Measurements from ENCODE around the gene ABCC8.

The ABCC8 gene

GRCh38 chr11:17472467-17472866 lies 4.2 kb downstream of the ABCC8 start:
- WGBS, 2 experiments (ENCODE audit: insufficient coverage in 2 of 2) = 49 to 50% methylated on average over 1 to 3 of the region's 3 CpGs
- H3K36me3 ChIP-seq (ENCODE audit: control insufficient read depth, insufficient read depth, low read length) = no peaks in the 10 kb centered on the region
- no peak overlapping the region for H3K4me3 ChIP-seq (ENCODE audit: extremely low read depth, insufficient read depth, low read length, poor library complexity, severe bottlenecking)
- H3K27ac ChIP-seq (ENCODE audit: low read depth, low read length, severe bottlenecking) = no peak overlapping the region
- no peaks in the 10 kb centered on the region for H3K9me3 ChIP-seq (ENCODE audit: control insufficient read depth, low read length)
- H3K4me1 ChIP-seq (ENCODE audit: control insufficient read depth, insufficient read depth, low read length, poor library complexity, severe bottlenecking) = peaks cover 6% of the 10 kb centered on the region

GRCh38 chr11:17471501-17471900 lies 5.1 kb downstream of the ABCC8 start:
- H3K36me3 ChIP-seq (ENCODE audit: control insufficient read depth, insufficient read depth, low read length) = no peaks in the 10 kb centered on the region
- H3K27ac ChIP-seq (ENCODE audit: low read depth, low read length, severe bottlenecking) = no peak overlapping the region
- WGBS, 2 experiments (ENCODE audit: insufficient coverage in 2 of 2) = 67 to 73% methylated on average over 2 to 3 of the region's 3 CpGs
- no peak overlapping the region for H3K4me3 ChIP-seq (ENCODE audit: extremely low read depth, insufficient read depth, low read length, poor library complexity, severe bottlenecking)
- H3K4me1 ChIP-seq (ENCODE audit: control insufficient read depth, insufficient read depth, low read length, poor library complexity, severe bottlenecking) = peaks cover 6% of the 10 kb centered on the region
- H3K9me3 ChIP-seq (ENCODE audit: control insufficient read depth, low read length) = no peaks in the 10 kb centered on the region

GRCh38 chr11:17469998-17470397 lies 6.6 kb downstream of the ABCC8 start:
- 92 to 97% methylated on average over 5 to 6 of the region's 6 CpGs for WGBS, 2 experiments (ENCODE audit: insufficient coverage in 2 of 2)
- Histone ChIP-seq H3K4me1 (ENCODE audit: control insufficient read depth, insufficient read depth, low read length, poor library complexity, severe bottlenecking) (no peaks in the 10 kb centered on the region), H3K27ac (ENCODE audit: low read depth, low read length, severe bottlenecking) (no peak overlapping the region), H3K4me3 (ENCODE audit: extremely low read depth, insufficient read depth, low read length, poor library complexity, severe bottlenecking) (no peak overlapping the region), H3K36me3 (ENCODE audit: control insufficient read depth, insufficient read depth, low read length) (no peaks in the 10 kb centered on the region), H3K9me3 (ENCODE audit: control insufficient read depth, low read length) (no peaks in the 10 kb centered on the region)

- 93 to 98% methylated on average over 4 of the region's 4 CpGs for WGBS, 2 experiments (ENCODE audit: insufficient coverage in 2 of 2)
- Histone ChIP-seq H3K27ac (ENCODE audit: low read depth, low read length, severe bottlenecking) (no peak overlapping the region), H3K9me3 (ENCODE audit: control insufficient read depth, low read length) (no peaks in the 10 kb centered on the region), H3K4me1 (ENCODE audit: control insufficient read depth, insufficient read depth, low read length, poor library complexity, severe bottlenecking) (no peaks in the 10 kb centered on the region), H3K4me3 (ENCODE audit: extremely low read depth, insufficient read depth, low read length, poor library complexity, severe bottlenecking) (no peak overlapping the region), H3K36me3 (ENCODE audit: control insufficient read depth, insufficient read depth, low read length) (no peaks in the 10 kb centered on the region)
Measured at GRCh38 chr11:17468122-17468521, 8.5 kb downstream of the ABCC8 start.

GRCh38 chr11:17463546-17464174 lies 13.0 kb downstream of the ABCC8 start:
- Histone ChIP-seq H3K36me3 (ENCODE audit: control insufficient read depth, insufficient read depth, low read length) (no peaks in the 10 kb centered on the region), H3K4me3 (ENCODE audit: extremely low read depth, insufficient read depth, low read length, poor library complexity, severe bottlenecking) (no peak overlapping the region), H3K4me1 (ENCODE audit: control insufficient read depth, insufficient read depth, low read length, poor library complexity, severe bottlenecking) (no peaks in the 10 kb centered on the region), H3K27ac (ENCODE audit: low read depth, low read length, severe bottlenecking) (no peak overlapping the region), H3K9me3 (ENCODE audit: control insufficient read depth, low read length) (no peaks in the 10 kb centered on the region)
- WGBS, 2 experiments (ENCODE audit: insufficient coverage in 2 of 2) = 88 to 100% methylated on average over 6 of the region's 11 CpGs

GRCh38 chr11:17462940-17463339 lies 13.7 kb downstream of the ABCC8 start:
- no peak overlapping the region for H3K4me3 ChIP-seq (ENCODE audit: extremely low read depth, insufficient read depth, low read length, poor library complexity, severe bottlenecking)
- WGBS, 2 experiments (ENCODE audit: insufficient coverage in 2 of 2) = 84 to 88% methylated on average over 5 to 8 of the region's 13 CpGs
- H3K9me3 ChIP-seq (ENCODE audit: control insufficient read depth, low read length) = no peaks in the 10 kb centered on the region
- no peaks in the 10 kb centered on the region for H3K4me1 ChIP-seq (ENCODE audit: control insufficient read depth, insufficient read depth, low read length, poor library complexity, severe bottlenecking)
- no peaks in the 10 kb centered on the region for H3K36me3 ChIP-seq (ENCODE audit: control insufficient read depth, insufficient read depth, low read length)
- H3K27ac ChIP-seq (ENCODE audit: low read depth, low read length, severe bottlenecking) = no peak overlapping the region

- Histone ChIP-seq H3K4me1 (ENCODE audit: control insufficient read depth, insufficient read depth, low read length, poor library complexity, severe bottlenecking) (no peaks in the 10 kb centered on the region), H3K27ac (ENCODE audit: low read depth, low read length, severe bottlenecking) (no peak overlapping the region), H3K9me3 (ENCODE audit: control insufficient read depth, low read length) (no peaks in the 10 kb centered on the region), H3K36me3 (ENCODE audit: control insufficient read depth, insufficient read depth, low read length) (no peaks in the 10 kb centered on the region), H3K4me3 (ENCODE audit: extremely low read depth, insufficient read depth, low read length, poor library complexity, severe bottlenecking) (no peak overlapping the region)
- WGBS, 2 experiments (ENCODE audit: insufficient coverage in 2 of 2) = 89 to 92% methylated on average over 12 of the region's 12 CpGs
Measured at GRCh38 chr11:17460406-17460805, 16.2 kb downstream of the ABCC8 start.

- Histone ChIP-seq H3K4me3 (ENCODE audit: extremely low read depth, insufficient read depth, low read length, poor library complexity, severe bottlenecking) (no peak overlapping the region), H3K27ac (ENCODE audit: low read depth, low read length, severe bottlenecking) (no peak overlapping the region), H3K36me3 (ENCODE audit: control insufficient read depth, insufficient read depth, low read length) (no peaks in the 10 kb centered on the region), H3K9me3 (ENCODE audit: control insufficient read depth, low read length) (no peaks in the 10 kb centered on the region), H3K4me1 (ENCODE audit: control insufficient read depth, insufficient read depth, low read length, poor library complexity, severe bottlenecking) (no peaks in the 10 kb centered on the region)
- 73 to 80% methylated on average over 4 to 6 of the region's 9 CpGs for WGBS, 2 experiments (ENCODE audit: insufficient coverage in 2 of 2)
Measured at GRCh38 chr11:17459236-17459896, 17.3 kb downstream of the ABCC8 start.

GRCh38 chr11:17458268-17458667 lies 18.4 kb downstream of the ABCC8 start:
- WGBS, 2 experiments (ENCODE audit: insufficient coverage in 2 of 2) = 73 to 87% methylated on average over 7 of the region's 8 CpGs
- no peaks in the 10 kb centered on the region for H3K4me1 ChIP-seq (ENCODE audit: control insufficient read depth, insufficient read depth, low read length, poor library complexity, severe bottlenecking)
- H3K9me3 ChIP-seq (ENCODE audit: control insufficient read depth, low read length) = no peaks in the 10 kb centered on the region
- peak overlapping the region; percentile 45 for H3K27ac ChIP-seq (ENCODE audit: low read depth, low read length, severe bottlenecking)
- H3K36me3 ChIP-seq (ENCODE audit: control insufficient read depth, insufficient read depth, low read length) = no peaks in the 10 kb centered on the region
- H3K4me3 ChIP-seq (ENCODE audit: extremely low read depth, insufficient read depth, low read length, poor library complexity, severe bottlenecking) = no peak overlapping the region

GRCh38 chr11:17457396-17458173 lies 19.1 kb downstream of the ABCC8 start:
- H3K9me3 ChIP-seq (ENCODE audit: control insufficient read depth, low read length) = no peaks in the 10 kb centered on the region
- peak overlapping the region; percentile 45 for H3K27ac ChIP-seq (ENCODE audit: low read depth, low read length, severe bottlenecking)
- H3K4me3 ChIP-seq (ENCODE audit: extremely low read depth, insufficient read depth, low read length, poor library complexity, severe bottlenecking) = no peak overlapping the region
- no peaks in the 10 kb centered on the region for H3K4me1 ChIP-seq (ENCODE audit: control insufficient read depth, insufficient read depth, low read length, poor library complexity, severe bottlenecking)
- H3K36me3 ChIP-seq (ENCODE audit: control insufficient read depth, insufficient read depth, low read length) = no peaks in the 10 kb centered on the region
- 67 to 73% methylated on average over 5 to 7 of the region's 8 CpGs for WGBS, 2 experiments (ENCODE audit: insufficient coverage in 2 of 2)

- Histone ChIP-seq H3K36me3 (ENCODE audit: control insufficient read depth, insufficient read depth, low read length) (no peaks in the 10 kb centered on the region), H3K9me3 (ENCODE audit: control insufficient read depth, low read length) (no peaks in the 10 kb centered on the region), H3K4me1 (ENCODE audit: control insufficient read depth, insufficient read depth, low read length, poor library complexity, severe bottlenecking) (no peaks in the 10 kb centered on the region), H3K27ac (ENCODE audit: low read depth, low read length, severe bottlenecking) (no peak overlapping the region), H3K4me3 (ENCODE audit: extremely low read depth, insufficient read depth, low read length, poor library complexity, severe bottlenecking) (no peak overlapping the region)
- WGBS, 2 experiments (ENCODE audit: insufficient coverage in 2 of 2) = 83 to 92% methylated on average over 1 of the region's 2 CpGs
Measured at GRCh38 chr11:17452668-17453067, 24.0 kb downstream of the ABCC8 start.
